ENCODE measurements around the gene TMBIM1. TPM values are rescaled to one million over a fixed set of nuclear protein-coding genes. Genes with fewer than 3 reads are reported as not detected.

The TMBIM1 gene
- polyA plus RNA-seq, 1 of the 3 experiments (the other 2 are of a cell fraction) = 7.8 TPM

DNA sequence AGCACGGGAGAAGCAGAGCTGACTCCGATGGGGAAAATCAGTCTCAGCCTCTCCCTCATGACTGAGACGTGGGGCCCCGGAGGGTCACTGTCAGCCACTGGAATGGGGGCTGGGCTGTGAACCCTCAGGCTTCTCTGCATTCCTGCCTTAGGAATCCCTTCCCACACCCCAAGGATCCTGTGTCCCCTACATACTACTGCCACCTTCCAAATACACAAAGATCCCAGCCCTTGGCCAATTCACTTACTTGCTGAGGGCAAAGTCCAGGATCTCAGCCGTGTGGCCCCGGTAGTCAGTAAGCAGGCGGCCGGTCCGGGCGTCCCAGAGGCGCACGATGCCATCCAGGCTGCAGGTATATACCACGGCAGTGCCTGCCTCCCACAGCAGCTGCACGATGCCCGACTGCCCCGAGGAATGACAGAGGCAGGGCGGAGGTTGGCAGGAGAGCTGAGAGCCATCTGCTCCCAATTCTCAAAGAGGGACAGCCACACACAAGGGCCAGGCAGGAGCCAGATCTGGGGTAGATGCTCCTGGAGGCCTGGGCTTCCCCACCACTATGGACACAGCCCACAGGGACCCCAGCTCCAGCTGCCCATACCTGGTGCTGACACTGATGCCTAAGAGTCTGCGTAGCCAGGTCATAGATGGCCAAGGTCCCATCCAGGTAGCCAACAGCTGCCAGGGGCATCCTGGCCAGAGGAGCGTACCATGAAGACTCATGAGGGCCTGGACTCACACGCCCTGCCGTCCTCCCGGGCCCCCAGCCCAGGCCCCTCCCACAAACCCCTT, 27.3 kb downstream of the TMBIM1 start:
- H3K79me2 ChIP-seq (ENCODE audit: insufficient read depth) = peaks cover 32% of the 10 kb centered on the region
- ChIA-PET CTCF (no interaction called here), POLR2A (interaction anchor here (1.2 kb wide), 1 partner anchor 11 kb away, joined by 3 read pairs; no protein-coding TSS in a partner anchor)
- TF ChIP-seq, protein P1, sequence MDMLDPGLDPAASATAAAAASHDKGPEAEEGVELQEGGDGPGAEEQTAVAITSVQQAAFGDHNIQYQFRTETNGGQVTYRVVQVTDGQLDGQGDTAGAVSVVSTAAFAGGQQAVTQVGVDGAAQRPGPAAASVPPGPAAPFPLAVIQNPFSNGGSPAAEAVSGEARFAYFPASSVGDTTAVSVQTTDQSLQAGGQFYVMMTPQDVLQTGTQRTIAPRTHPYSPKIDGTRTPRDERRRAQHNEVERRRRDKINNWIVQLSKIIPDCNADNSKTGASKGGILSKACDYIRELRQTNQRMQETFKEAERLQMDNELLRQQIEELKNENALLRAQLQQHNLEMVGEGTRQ (IDR thresholded peaks at IDR 0.05; ENCODE audit: borderline replicate concordance, low read depth, low read length) = no peak
- TF ChIP-seq FOSL2 (IDR thresholded peaks at IDR 0.05; ENCODE audit: borderline replicate concordance, low read depth) (no peak), TAF1 (IDR thresholded peaks at IDR 0.05; ENCODE audit: borderline replicate concordance, low read depth, low read length) (no peak), SIN3A (IDR thresholded peaks at IDR 0.05; ENCODE audit: borderline replicate concordance, low read depth, low read length) (no peak), RAD21 (IDR thresholded peaks at IDR 0.05; ENCODE audit: low read length) (no peak), TCF12 (IDR thresholded peaks at IDR 0.05) (no peak), YY1 (IDR thresholded peaks at IDR 0.05; ENCODE audit: low read depth) (no peak), CHD2 (IDR thresholded peaks at IDR 0.05; ENCODE audit: low read length, partially characterized antibody) (no peak), GABPA (IDR thresholded peaks at IDR 0.05; ENCODE audit: low read depth) (no peak), EP300 (IDR thresholded peaks at IDR 0.05; ENCODE audit: borderline replicate concordance in 1 of 2, low read depth in 1 of 2, low read length in 1 of 2) (no peak), ELF1 (IDR thresholded peaks at IDR 0.05) (no peak), RXRA (IDR thresholded peaks at IDR 0.05; ENCODE audit: borderline replicate concordance, low read depth) (no peak)
- H4K20me1 ChIP-seq (ENCODE audit: insufficient read depth) = peaks cover 6% of the 10 kb centered on the region; the same call in 1 of the 2 replicates
- no peak overlapping the region for H3K4me3 ChIP-seq (ENCODE audit: low read depth in 2 of 2, low read length in 1 of 2)
- H3K27ac ChIP-seq (ENCODE audit: low read depth in 2 of 2, low read length in 1 of 2) = no peak overlapping the region
- H3K4me1 ChIP-seq (ENCODE audit: control insufficient read depth in 1 of 2, insufficient read depth in 2 of 2, low read depth in 1 of 2, low read length in 1 of 2) = peaks cover 0 to 40% of the 10 kb centered on the region in 2 experiments; a peak in 2 of 4 replicates
- no peaks in the 10 kb centered on the region for H3F3A ChIP-seq (replicated peaks; ENCODE audit: insufficient read depth)
- 95% methylated on average over 12 of the region's 22 CpGs for WGBS (ENCODE audit: low lambda C conversion rate)
- H3K9ac ChIP-seq = no peak overlapping the region
- no peaks in the 10 kb centered on the region for H3K27me3 ChIP-seq (ENCODE audit: insufficient read depth)
- H3K9me3 ChIP-seq = no peaks in the 10 kb centered on the region
- peaks cover 11 to 48% of the 10 kb centered on the region in 2 experiments for H3K36me3 ChIP-seq (replicated peaks in 1 of 2; ENCODE audit: control insufficient read depth in 1 of 2, insufficient read depth in 2 of 2, low read length in 1 of 2)
- H2AFZ ChIP-seq (ENCODE audit: low read depth) = no peak overlapping the region
- DNase-seq = no peak
- no peak overlapping the region for H3K4me2 ChIP-seq
- no peaks in the 10 kb centered on the region for H3K9me2 ChIP-seq

DNA sequence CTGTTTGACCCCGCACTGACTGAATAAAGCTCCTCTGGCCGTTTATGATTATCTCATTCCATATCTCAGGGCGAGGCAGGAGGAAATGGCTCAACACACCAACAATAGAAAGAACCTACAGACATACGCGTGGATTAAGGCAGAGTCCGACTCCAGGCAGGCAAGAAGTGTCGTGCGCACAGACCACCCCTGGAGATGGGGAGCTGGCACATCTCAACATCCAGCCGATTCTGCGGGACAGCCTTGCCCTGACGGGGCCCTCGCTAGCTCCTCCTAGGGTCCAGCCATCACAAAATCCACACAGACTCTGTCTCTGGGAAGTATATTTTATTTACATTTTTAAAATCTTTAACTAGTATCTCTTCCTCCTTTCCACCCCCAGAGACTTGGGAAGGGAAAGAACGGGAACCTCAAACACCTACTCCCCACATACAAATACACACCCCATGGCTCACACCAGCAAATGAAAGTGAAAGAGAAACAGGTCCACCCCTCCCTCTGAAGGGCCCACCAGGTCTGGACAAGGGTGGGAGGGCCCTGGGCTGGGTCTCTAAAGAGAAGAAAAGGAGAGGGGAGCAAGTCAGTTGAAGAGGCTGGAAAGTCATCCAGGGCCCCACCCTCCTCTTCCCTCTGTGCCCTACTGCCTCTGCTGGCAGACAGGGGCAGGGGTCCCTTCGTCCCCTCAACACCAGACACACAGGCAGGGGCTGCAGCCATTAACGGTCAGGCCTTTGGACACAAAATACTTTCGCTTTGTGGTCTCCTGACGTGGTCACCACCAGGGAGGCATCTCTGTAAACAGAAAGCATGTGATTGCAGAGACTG, 28.3 kb downstream of the TMBIM1 start:
- ChIA-PET POLR2A (no interaction called here), CTCF (no interaction called here)
- H3F3A ChIP-seq (replicated peaks; ENCODE audit: insufficient read depth) = no peaks in the 10 kb centered on the region
- H4K20me1 ChIP-seq (ENCODE audit: insufficient read depth) = peaks cover 1% of the 10 kb centered on the region; the same call in 1 of the 2 replicates
- H3K4me1 ChIP-seq (ENCODE audit: control insufficient read depth in 1 of 2, insufficient read depth in 2 of 2, low read depth in 1 of 2, low read length in 1 of 2) = peaks cover 5 to 47% of the 10 kb centered on the region in 2 experiments
- peaks cover 11 to 48% of the 10 kb centered on the region in 2 experiments for H3K36me3 ChIP-seq (replicated peaks in 1 of 2; ENCODE audit: control insufficient read depth in 1 of 2, insufficient read depth in 2 of 2, low read length in 1 of 2)
- no peaks in the 10 kb centered on the region for H3K27me3 ChIP-seq (ENCODE audit: insufficient read depth)
- no peak overlapping the region for H3K9ac ChIP-seq
- H3K4me3 ChIP-seq (ENCODE audit: low read depth in 2 of 2, low read length in 1 of 2) = no peak overlapping the region
- H3K79me2 ChIP-seq (ENCODE audit: insufficient read depth) = peaks cover 23% of the 10 kb centered on the region
- no peaks in the 10 kb centered on the region for H3K9me3 ChIP-seq
- no peaks in the 10 kb centered on the region for H3K9me2 ChIP-seq
- DNase-seq = no peak
- H2AFZ ChIP-seq (ENCODE audit: low read depth) = no peak overlapping the region
- H3K4me2 ChIP-seq = no peak overlapping the region
- WGBS (ENCODE audit: low lambda C conversion rate) = 90% methylated on average over 12 of the region's 17 CpGs
- H3K27ac ChIP-seq (ENCODE audit: low read depth in 2 of 2, low read length in 1 of 2) = no peak overlapping the region; a peak in 1 of 4 replicates
- TF ChIP-seq POLR2AphosphoS5 (IDR thresholded peaks at IDR 0.05; ENCODE audit: low read depth, low read length) = no peak
- TF ChIP-seq, protein P2, sequence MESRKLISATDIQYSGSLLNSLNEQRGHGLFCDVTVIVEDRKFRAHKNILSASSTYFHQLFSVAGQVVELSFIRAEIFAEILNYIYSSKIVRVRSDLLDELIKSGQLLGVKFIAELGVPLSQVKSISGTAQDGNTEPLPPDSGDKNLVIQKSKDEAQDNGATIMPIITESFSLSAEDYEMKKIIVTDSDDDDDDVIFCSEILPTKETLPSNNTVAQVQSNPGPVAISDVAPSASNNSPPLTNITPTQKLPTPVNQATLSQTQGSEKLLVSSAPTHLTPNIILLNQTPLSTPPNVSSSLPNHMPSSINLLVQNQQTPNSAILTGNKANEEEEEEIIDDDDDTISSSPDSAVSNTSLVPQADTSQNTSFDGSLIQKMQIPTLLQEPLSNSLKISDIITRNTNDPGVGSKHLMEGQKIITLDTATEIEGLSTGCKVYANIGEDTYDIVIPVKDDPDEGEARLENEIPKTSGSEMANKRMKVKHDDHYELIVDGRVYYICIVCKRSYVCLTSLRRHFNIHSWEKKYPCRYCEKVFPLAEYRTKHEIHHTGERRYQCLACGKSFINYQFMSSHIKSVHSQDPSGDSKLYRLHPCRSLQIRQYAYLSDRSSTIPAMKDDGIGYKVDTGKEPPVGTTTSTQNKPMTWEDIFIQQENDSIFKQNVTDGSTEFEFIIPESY (IDR thresholded peaks at IDR 0.05; ENCODE audit: borderline replicate concordance, low read depth) = no peak
- TF ChIP-seq RFX5 (IDR thresholded peaks at IDR 0.05; ENCODE audit: low read length) = no peak
- TF ChIP-seq MEF2A (IDR thresholded peaks at IDR 0.05; ENCODE audit: borderline replicate concordance, low read depth) = no peak
- TF ChIP-seq, protein P1 (IDR thresholded peaks at IDR 0.05; ENCODE audit: borderline replicate concordance, low read depth, low read length) = no peak
- no peak for TF ChIP-seq FOXM1 (IDR thresholded peaks at IDR 0.05; ENCODE audit: low read depth)
- no peak for TF ChIP-seq YY1 (IDR thresholded peaks at IDR 0.05; ENCODE audit: low read depth)
- TF ChIP-seq RAD21 (IDR thresholded peaks at IDR 0.05; ENCODE audit: low read length) = no peak
- no peak for TF ChIP-seq JUND (IDR thresholded peaks at IDR 0.05)
- TF ChIP-seq EP300 (IDR thresholded peaks at IDR 0.05; ENCODE audit: borderline replicate concordance in 1 of 2, low read depth in 1 of 2, low read length in 1 of 2) = no peak
- TF ChIP-seq FOSL2 (IDR thresholded peaks at IDR 0.05; ENCODE audit: borderline replicate concordance, low read depth) = no peak
- no peak for TF ChIP-seq SMC3 (IDR thresholded peaks at IDR 0.05; ENCODE audit: low read depth, low read length)
- TF ChIP-seq, protein P3, sequence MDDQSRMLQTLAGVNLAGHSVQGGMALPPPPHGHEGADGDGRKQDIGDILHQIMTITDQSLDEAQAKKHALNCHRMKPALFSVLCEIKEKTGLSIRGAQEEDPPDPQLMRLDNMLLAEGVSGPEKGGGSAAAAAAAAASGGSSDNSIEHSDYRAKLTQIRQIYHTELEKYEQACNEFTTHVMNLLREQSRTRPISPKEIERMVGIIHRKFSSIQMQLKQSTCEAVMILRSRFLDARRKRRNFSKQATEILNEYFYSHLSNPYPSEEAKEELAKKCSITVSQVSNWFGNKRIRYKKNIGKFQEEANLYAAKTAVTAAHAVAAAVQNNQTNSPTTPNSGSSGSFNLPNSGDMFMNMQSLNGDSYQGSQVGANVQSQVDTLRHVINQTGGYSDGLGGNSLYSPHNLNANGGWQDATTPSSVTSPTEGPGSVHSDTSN (IDR thresholded peaks at IDR 0.05) = no peak
- TF ChIP-seq CHD2 (IDR thresholded peaks at IDR 0.05; ENCODE audit: low read length, partially characterized antibody) = no peak
- TF ChIP-seq FOXJ3 (CRISPR knock-in tag; IDR thresholded peaks at IDR 0.05) = no peak
- no peak for TF ChIP-seq GABPA (IDR thresholded peaks at IDR 0.05; ENCODE audit: low read depth)
